ENCODE measurements around the gene COL8A2. TPM values are rescaled to one million over a fixed set of nuclear protein-coding genes. Genes with fewer than 3 reads are reported as not detected.

Gene COL8A2
- total and polyA plus RNA-seq, 7 donors, result 0.60 to 13.0 (median 3.2) TPM

DNA sequence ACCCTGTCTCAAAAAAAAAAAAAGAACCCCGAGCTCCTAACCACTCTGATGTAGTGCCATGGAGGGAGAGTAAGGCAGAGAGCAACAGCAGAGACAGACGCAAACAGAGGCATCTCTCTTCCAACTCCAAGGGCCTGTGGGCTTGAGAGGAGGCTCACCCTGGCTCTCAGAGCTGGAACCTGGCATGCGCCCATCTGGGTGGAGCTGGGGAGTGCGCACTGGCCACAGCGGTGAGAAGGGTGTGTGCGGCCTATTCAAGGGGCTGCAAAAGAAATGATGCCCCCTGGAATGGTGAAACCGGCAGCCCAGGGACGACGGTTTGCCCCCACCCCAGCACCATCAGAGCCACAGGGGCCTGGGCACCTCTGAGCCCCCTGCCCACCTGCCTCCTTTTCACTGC lies 17.6 kb downstream of the COL8A2 start:
- Histone ChIP-seq H3K4me1 (peaks cover 0 to 12% (median 5%) of the 10 kb centered on the region in 4 donors), H3K9me3 (no peaks in the 10 kb centered on the region), H3K27me3 (no peaks in the 10 kb centered on the region), H3K4me3 (no peak overlapping the region), H3K36me3 (no peaks in the 10 kb centered on the region), H3K27ac (peak overlapping the region in 1 of 4 donors; percentile 31)
- intact Hi-C loops (cut with DNase I), result no loop called here
- WGBS, 2 donors, result 86 to 94% methylated on average over 9 of the region's 9 CpGs
- TF ChIP-seq EP300 (IDR thresholded peaks at IDR 0.05) (no peak), POLR2AphosphoS5 (IDR thresholded peaks at IDR 0.05) (no peak), POLR2A (IDR thresholded peaks at IDR 0.05) (no peak)
- TF ChIP-seq, protein P1, sequence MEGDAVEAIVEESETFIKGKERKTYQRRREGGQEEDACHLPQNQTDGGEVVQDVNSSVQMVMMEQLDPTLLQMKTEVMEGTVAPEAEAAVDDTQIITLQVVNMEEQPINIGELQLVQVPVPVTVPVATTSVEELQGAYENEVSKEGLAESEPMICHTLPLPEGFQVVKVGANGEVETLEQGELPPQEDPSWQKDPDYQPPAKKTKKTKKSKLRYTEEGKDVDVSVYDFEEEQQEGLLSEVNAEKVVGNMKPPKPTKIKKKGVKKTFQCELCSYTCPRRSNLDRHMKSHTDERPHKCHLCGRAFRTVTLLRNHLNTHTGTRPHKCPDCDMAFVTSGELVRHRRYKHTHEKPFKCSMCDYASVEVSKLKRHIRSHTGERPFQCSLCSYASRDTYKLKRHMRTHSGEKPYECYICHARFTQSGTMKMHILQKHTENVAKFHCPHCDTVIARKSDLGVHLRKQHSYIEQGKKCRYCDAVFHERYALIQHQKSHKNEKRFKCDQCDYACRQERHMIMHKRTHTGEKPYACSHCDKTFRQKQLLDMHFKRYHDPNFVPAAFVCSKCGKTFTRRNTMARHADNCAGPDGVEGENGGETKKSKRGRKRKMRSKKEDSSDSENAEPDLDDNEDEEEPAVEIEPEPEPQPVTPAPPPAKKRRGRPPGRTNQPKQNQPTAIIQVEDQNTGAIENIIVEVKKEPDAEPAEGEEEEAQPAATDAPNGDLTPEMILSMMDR (IDR thresholded peaks at IDR 0.05), result no peak
- no peak for DNase-seq

DNA sequence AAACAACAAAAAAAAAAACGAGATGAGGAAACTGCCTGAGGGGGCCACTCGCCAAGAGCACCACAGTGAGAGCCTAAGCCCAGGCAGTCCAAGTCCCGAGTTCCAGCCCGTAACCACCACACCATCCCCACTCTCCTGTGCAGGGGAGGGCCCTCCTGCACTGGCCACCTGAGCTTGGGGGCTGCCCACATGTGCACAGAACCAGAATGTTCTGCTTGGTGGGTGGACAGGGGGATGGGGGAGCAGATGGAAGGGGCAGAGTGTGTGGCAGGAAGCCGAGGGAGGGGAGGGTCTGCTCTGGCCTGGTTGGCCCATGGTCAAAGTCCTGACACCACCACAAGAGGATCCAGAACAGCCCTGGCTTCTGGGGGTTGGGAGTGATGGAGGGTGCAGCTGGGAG lies 18.8 kb downstream of the COL8A2 start:
- no peak for DNase-seq
- H3K27ac ChIP-seq, result peak overlapping the region in 1 of 4 donors; percentile 51
- H3K4me3 ChIP-seq, result no peak overlapping the region
- no peaks in the 10 kb centered on the region for H3K36me3 ChIP-seq
- TF ChIP-seq POLR2AphosphoS5 (IDR thresholded peaks at IDR 0.05) (no peak), EP300 (IDR thresholded peaks at IDR 0.05) (no peak), POLR2A (IDR thresholded peaks at IDR 0.05) (no peak)
- TF ChIP-seq, protein P1 (IDR thresholded peaks at IDR 0.05), result no peak
- no peaks in the 10 kb centered on the region for H3K27me3 ChIP-seq
- H3K4me1 ChIP-seq, result peaks cover 0 to 12% (median 5%) of the 10 kb centered on the region in 4 donors
- H3K9me3 ChIP-seq, result no peaks in the 10 kb centered on the region
- WGBS, 2 donors, result 43 to 46% methylated on average over 5 of the region's 5 CpGs
- intact Hi-C loops (cut with DNase I), result no loop called here

DNA sequence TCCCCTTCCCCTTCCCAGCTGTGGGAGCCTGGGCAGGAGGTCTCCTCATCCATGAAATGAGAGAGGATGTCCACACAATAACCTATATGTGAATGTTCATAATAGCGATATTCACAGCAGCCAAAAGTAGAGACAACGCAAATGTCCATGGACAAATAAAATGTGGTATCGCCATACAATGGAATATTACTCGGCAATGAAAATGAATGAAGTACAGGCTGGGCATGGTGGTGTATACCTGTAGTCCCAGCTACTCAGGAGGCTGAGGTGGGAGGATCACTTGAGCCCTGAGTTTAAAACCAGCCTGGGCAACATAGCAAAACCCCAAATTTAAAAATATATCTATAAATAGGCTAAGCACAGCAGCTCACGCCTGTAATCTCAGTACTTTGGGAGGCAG lies 23.5 kb downstream of the COL8A2 start:
- WGBS, 2 donors, result 97 to 99% methylated on average over 5 of the region's 5 CpGs
- DNase-seq, result no peak
- no peak for TF ChIP-seq POLR2A (IDR thresholded peaks at IDR 0.05)
- TF ChIP-seq EP300 (IDR thresholded peaks at IDR 0.05), result no peak
- TF ChIP-seq, protein P1 (IDR thresholded peaks at IDR 0.05), result no peak
- no peak for TF ChIP-seq POLR2AphosphoS5 (IDR thresholded peaks at IDR 0.05)
- Histone ChIP-seq H3K4me3 (no peak overlapping the region), H3K9me3 (no peaks in the 10 kb centered on the region), H3K27me3 (no peaks in the 10 kb centered on the region), H3K27ac (no peak overlapping the region), H3K4me1 (peaks cover 0 to 15% (median 10%) of the 10 kb centered on the region in 4 donors), H3K36me3 (peaks cover 0 to under 1% (median 0%) of the 10 kb centered on the region in 4 donors)
- intact Hi-C loops (cut with DNase I), result no loop called here

DNA sequence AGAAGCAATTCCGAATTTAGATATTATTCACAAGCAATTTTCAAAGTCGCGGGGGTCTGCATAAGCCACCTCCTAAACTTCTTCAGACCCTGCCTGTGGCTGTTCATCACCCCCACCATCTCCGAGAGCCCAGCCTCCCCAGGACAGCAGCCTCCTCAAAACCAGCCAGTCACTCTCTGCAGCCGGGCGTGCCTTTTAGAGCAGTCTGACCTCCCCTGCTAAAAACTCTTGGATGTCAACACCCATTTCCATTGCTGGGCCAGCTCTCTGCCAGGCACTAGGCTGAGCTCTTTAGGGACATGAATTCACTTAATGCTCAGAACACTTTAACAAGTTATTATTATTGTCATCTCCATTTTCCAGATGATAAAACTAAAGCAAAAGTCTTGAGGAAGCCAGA lies 24.6 kb downstream of the COL8A2 start:
- no peak overlapping the region for H3K27ac ChIP-seq
- WGBS, 2 donors, result 73 to 80% methylated on average over 6 of the region's 6 CpGs
- H3K4me3 ChIP-seq, result no peak overlapping the region
- intact Hi-C loops (cut with DNase I), result no loop called here
- H3K4me1 ChIP-seq, result peaks cover 0 to 9% (median 7%) of the 10 kb centered on the region in 4 donors
- TF ChIP-seq EP300 (IDR thresholded peaks at IDR 0.05) (no peak), POLR2AphosphoS5 (IDR thresholded peaks at IDR 0.05) (no peak), POLR2A (IDR thresholded peaks at IDR 0.05) (no peak)
- TF ChIP-seq, protein P1 (IDR thresholded peaks at IDR 0.05), result no peak
- DNase-seq, result no peak
- no peaks in the 10 kb centered on the region for H3K27me3 ChIP-seq
- peaks cover 0 to 12% (median 0%) of the 10 kb centered on the region in 4 donors for H3K36me3 ChIP-seq
- H3K9me3 ChIP-seq, result no peaks in the 10 kb centered on the region

Measured in sigmoid colon (tissue), 7 donors.